H9 (cell line): ENCODE measurements around the gene AFF2. TPM values are rescaled to one million over a fixed set of nuclear protein-coding genes. Genes with fewer than 3 reads are reported as not detected.

ENCODE experiments used
- DNase-seq: peaks from one replicate; pipeline ENCODE4 v3.0.0-alpha.2; 2017
- H2AFZ ChIP-seq: one replicate; pipeline ENCODE4 v1.6.1; 2013; ENCODE audit warnings: mild to moderate bottlenecking, low read length, control low read depth, moderate library complexity
- H2AK5ac ChIP-seq: 2 replicates; pipeline ENCODE4 v1.6.1; 2013; ENCODE audit warnings: low read length, control low read depth, mixed read lengths; ENCODE audit not compliant: insufficient read length
- H2BK120ac ChIP-seq: one replicate; pipeline ENCODE4 v1.6.1; 2013; ENCODE audit warnings: low read depth, mild to moderate bottlenecking, low read length, control low read depth, inconsistent platforms; ENCODE audit not compliant: poor library complexity, severe bottlenecking
- H2BK12ac ChIP-seq: 2 replicates; pipeline ENCODE4 v1.6.1; 2013; ENCODE audit warnings: low read length, control low read depth, mixed read lengths, low read depth; ENCODE audit not compliant: insufficient read length
- H2BK15ac ChIP-seq: 2 replicates; pipeline ENCODE4 v1.6.1; 2013; ENCODE audit warnings: low read depth, low read length, control low read depth
- H2BK20ac ChIP-seq: one replicate; pipeline ENCODE4 v1.6.1; 2013; ENCODE audit warnings: low read depth, mild to moderate bottlenecking, low read length, control low read depth, inconsistent platforms; ENCODE audit not compliant: poor library complexity, severe bottlenecking
- H2BK5ac ChIP-seq: 2 replicates; pipeline ENCODE4 v1.6.1; 2013; ENCODE audit warnings: low read length, control low read depth, mixed read lengths; ENCODE audit not compliant: insufficient read length
- H3K14ac ChIP-seq: 2 replicates; pipeline ENCODE4 v1.6.1; 2013; ENCODE audit warnings: low read length, control low read depth; ENCODE audit not compliant: insufficient read depth
- H3K18ac ChIP-seq: 2 replicates; pipeline ENCODE4 v1.6.1; 2013; ENCODE audit warnings: low read depth, mild to moderate bottlenecking, mixed read lengths, low read length, control low read depth; ENCODE audit not compliant: insufficient read length
- H3K23ac ChIP-seq: 2 replicates; pipeline ENCODE4 v1.6.1; 2013; ENCODE audit warnings: low read length, control low read depth, mixed read lengths, low read depth; ENCODE audit not compliant: insufficient read length
- H3K23me2 ChIP-seq: 2 replicates; pipeline ENCODE4 v1.6.1; 2013; ENCODE audit warnings: low read depth, mild to moderate bottlenecking, mixed read lengths, low read length, control low read depth; ENCODE audit not compliant: insufficient read length, poor library complexity, severe bottlenecking
- H3K27ac ChIP-seq: 2 replicates; pipeline ENCODE4 v1.5.1; 2013; ENCODE audit warnings: low read length, control low read depth, mixed read lengths, low read depth; ENCODE audit not compliant: insufficient read length
- H3K27me3 ChIP-seq: 2 replicates; pipeline ENCODE4 v1.6.1; 2013; ENCODE audit warnings: low read length, control low read depth, inconsistent platforms; ENCODE audit not compliant: insufficient read depth
- H3K4ac ChIP-seq: 2 replicates; pipeline ENCODE4 v1.6.1; 2013; ENCODE audit warnings: low read depth, mild to moderate bottlenecking, control low read depth, inconsistent platforms, low read length, moderate library complexity
- H3K4me1 ChIP-seq: 2 replicates; pipeline ENCODE4 v1.6.1; 2013; ENCODE audit warnings: low read length, control low read depth, inconsistent platforms; ENCODE audit not compliant: insufficient read depth
- H3K4me2 ChIP-seq: 2 replicates; pipeline ENCODE4 v1.6.1; 2013; ENCODE audit warnings: low read length, control low read depth, mixed read lengths; ENCODE audit not compliant: insufficient read length, insufficient read depth
- H3K56ac ChIP-seq: 2 replicates; pipeline ENCODE4 v1.6.1; 2013; ENCODE audit warnings: low read depth, mild to moderate bottlenecking, mixed read lengths, low read length, control low read depth; ENCODE audit not compliant: insufficient read length
- H3K79me1 ChIP-seq: 2 replicates; pipeline ENCODE4 v1.6.1; 2013; ENCODE audit warnings: low read depth, mild to moderate bottlenecking, moderate library complexity, low read length, control low read depth, inconsistent platforms; ENCODE audit not compliant: insufficient read depth, poor library complexity, severe bottlenecking
- H3K79me2 ChIP-seq: 2 replicates; pipeline ENCODE4 v1.6.1; 2013; ENCODE audit warnings: low read length, control low read depth, inconsistent platforms; ENCODE audit not compliant: insufficient read depth
- H3K9ac ChIP-seq: 2 replicates; pipeline ENCODE4 v1.6.1; 2013; ENCODE audit warnings: low read length, control low read depth, mixed read lengths; ENCODE audit not compliant: insufficient read length; ENCODE audit errors: extremely low read depth
- H3K9me3 ChIP-seq: one replicate; pipeline ENCODE4 v1.6.1; 2013; ENCODE audit warnings: low read depth, low read length, inconsistent platforms; ENCODE audit not compliant: control insufficient read depth
- H3T11ph ChIP-seq: one replicate; pipeline ENCODE4 v1.6.1; 2013; ENCODE audit warnings: mild to moderate bottlenecking, low read length, control low read depth, inconsistent platforms
- H4K20me1 ChIP-seq: one replicate; pipeline ENCODE4 v1.6.1; 2013; ENCODE audit not compliant: control insufficient read depth, insufficient read length, insufficient read depth
- H4K5ac ChIP-seq: 2 replicates; pipeline ENCODE4 v1.6.1; 2013; ENCODE audit warnings: low read depth, mild to moderate bottlenecking, mixed read lengths, low read length, control low read depth; ENCODE audit not compliant: insufficient read length
- H4K8ac ChIP-seq: replicated peaks from 2 replicates; pipeline ENCODE4 v1.6.1; 2013; ENCODE audit warnings: low read length, control low read depth, mixed read lengths, low read depth; ENCODE audit not compliant: insufficient read length
- H4K91ac ChIP-seq: 2 replicates; pipeline ENCODE4 v1.6.1; 2013; ENCODE audit warnings: low read depth, mild to moderate bottlenecking, moderate library complexity, mixed read lengths, low read length, control low read depth; ENCODE audit not compliant: insufficient read length
- H3K27ac Mint-ChIP-seq, 3 experiments: 2 replicates in 2 of 3; 3 replicates in 1 of 3; pipeline ENCODE4 v1.8.0; 2020 to 2021; ENCODE audit warnings: mixed read lengths in 3 of 3, mild to moderate bottlenecking in 1 of 3, moderate library complexity in 1 of 3
- H3K27me3 Mint-ChIP-seq: 2 replicates; pipeline ENCODE4 v1.8.0; 2021; ENCODE audit warnings: low read depth, mild to moderate bottlenecking, moderate library complexity, mixed read lengths
- H3K36me3 Mint-ChIP-seq, 3 experiments: 2 replicates in 2 of 3; 3 replicates in 1 of 3; pipeline ENCODE4 v1.8.0; 2020 to 2021; ENCODE audit warnings: low read depth in 3 of 3, mixed read lengths in 3 of 3; ENCODE audit not compliant: insufficient read depth in 1 of 3
- H3K4me1 Mint-ChIP-seq, 2 experiments: 2 replicates each; pipeline ENCODE4 v1.8.0; 2020; ENCODE audit warnings: mixed read lengths in 2 of 2
- H3K4me3 Mint-ChIP-seq, 2 experiments: 2 replicates in 1 of 2; 3 replicates in 1 of 2; pipeline ENCODE4 v1.8.0; 2020 to 2021; ENCODE audit warnings: mild to moderate bottlenecking in 2 of 2, mixed read lengths in 2 of 2, moderate library complexity in 1 of 2
- H3K9me3 Mint-ChIP-seq, 2 experiments: 2 replicates in 1 of 2; 3 replicates in 1 of 2; pipeline ENCODE4 v1.8.0; 2020; ENCODE audit warnings: mild to moderate bottlenecking in 2 of 2, mixed read lengths in 2 of 2, moderate library complexity in 1 of 2
- WGBS: extraction: QIAGEN DNeasy Blood & Tissue Kit; methylation state at CpG from one replicate; pipeline ENCODE4 v1.1.7; 2013; ENCODE audit warnings: missing lambda C conversion rate, low lambda C conversion rate, mixed read lengths; ENCODE audit not compliant: insufficient read length; ENCODE audit errors: extremely low coverage; 5-methylcytosine and 5-hydroxymethylcytosine counted together
- total RNA-seq: library from RNA; stranded (reverse); gene quantifications from 2 replicates; pipeline ENCODE4 v1.2.1, GENCODE V29; 2021
- TF ChIP-seq, protein P1 (sequence below): fragments of 200-600 bp; sonication (generic); conservative IDR thresholded peaks from 3 replicates; pipeline ENCODE4 v1.8.0; 2021; ENCODE audit warnings: antibody characterized with exemption, mild to moderate bottlenecking

AFF2 gene
- total RNA-seq, 1 experiment from 2014 or later: 14.6 TPM

DNA sequence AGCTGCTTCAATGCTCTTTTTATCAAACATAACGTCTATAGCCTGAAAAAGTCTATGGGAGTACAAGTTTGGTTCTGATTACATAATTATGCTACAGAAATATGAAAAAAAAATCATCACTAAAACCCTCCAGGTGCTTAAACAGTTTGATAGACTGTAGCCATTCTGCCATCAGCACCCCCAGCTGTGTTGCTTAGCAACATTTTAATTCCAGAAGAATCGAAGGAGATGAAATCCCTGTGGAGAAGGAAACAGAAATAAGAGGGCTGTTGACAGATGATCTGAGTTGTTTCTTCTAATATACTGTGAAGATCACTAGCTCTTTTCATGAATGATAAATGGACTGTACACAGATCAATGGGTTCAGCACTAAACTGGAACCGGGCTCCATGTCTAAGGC lies 402.8 kb downstream of the AFF2 start:
- no peaks in the 10 kb centered on the region for H4K20me1 ChIP-seq
- H3K14ac ChIP-seq: no peak overlapping the region
- no peak overlapping the region for H3K18ac ChIP-seq
- H2AK5ac ChIP-seq: no peak overlapping the region
- H2BK20ac ChIP-seq: no peak overlapping the region
- H3K27me3 Mint-ChIP-seq: no peaks in the 10 kb centered on the region; the same call in 1 of the 2 replicates
- no peak for DNase-seq
- H3K4me2 ChIP-seq: no peak overlapping the region
- H4K91ac ChIP-seq: no peak overlapping the region
- no peak overlapping the region for H3K56ac ChIP-seq
- peaks cover 11 to 18% (median 16%) of the 10 kb centered on the region in 3 experiments for H3K36me3 Mint-ChIP-seq
- H3K27ac ChIP-seq: no peak overlapping the region
- H2BK12ac ChIP-seq: no peak overlapping the region
- H3K4me3 Mint-ChIP-seq: no peak overlapping the region
- no peaks in the 10 kb centered on the region for H3K23me2 ChIP-seq
- H3K4ac ChIP-seq: no peak overlapping the region
- H3K4me1 Mint-ChIP-seq: peaks cover 8 to 9% of the 10 kb centered on the region in 2 experiments
- no peaks in the 10 kb centered on the region for H3K79me2 ChIP-seq
- WGBS: no CpG with 5 or more reads among the region's 3 CpGs
- H3K27ac Mint-ChIP-seq: no peak overlapping the region
- no peak overlapping the region for H2BK5ac ChIP-seq
- peaks cover 29% of the 10 kb centered on the region for H3K9me3 ChIP-seq
- H3K23ac ChIP-seq: no peak overlapping the region
- no peak overlapping the region for H2BK120ac ChIP-seq
- H2BK15ac ChIP-seq: no peak overlapping the region
- H2AFZ ChIP-seq: no peak overlapping the region
- no peak overlapping the region for H3K9ac ChIP-seq
- H3K9me3 Mint-ChIP-seq: peaks cover 70 to 76% of the 10 kb centered on the region in 2 experiments
- no peak overlapping the region for H4K5ac ChIP-seq
- H3T11ph ChIP-seq: no peak overlapping the region
- no peaks in the 10 kb centered on the region for H3K4me1 ChIP-seq
- H3K27me3 ChIP-seq: no peaks in the 10 kb centered on the region
- no peaks in the 10 kb centered on the region for H3K79me1 ChIP-seq
- H4K8ac ChIP-seq: no peak overlapping the region
- TF ChIP-seq, protein P1, sequence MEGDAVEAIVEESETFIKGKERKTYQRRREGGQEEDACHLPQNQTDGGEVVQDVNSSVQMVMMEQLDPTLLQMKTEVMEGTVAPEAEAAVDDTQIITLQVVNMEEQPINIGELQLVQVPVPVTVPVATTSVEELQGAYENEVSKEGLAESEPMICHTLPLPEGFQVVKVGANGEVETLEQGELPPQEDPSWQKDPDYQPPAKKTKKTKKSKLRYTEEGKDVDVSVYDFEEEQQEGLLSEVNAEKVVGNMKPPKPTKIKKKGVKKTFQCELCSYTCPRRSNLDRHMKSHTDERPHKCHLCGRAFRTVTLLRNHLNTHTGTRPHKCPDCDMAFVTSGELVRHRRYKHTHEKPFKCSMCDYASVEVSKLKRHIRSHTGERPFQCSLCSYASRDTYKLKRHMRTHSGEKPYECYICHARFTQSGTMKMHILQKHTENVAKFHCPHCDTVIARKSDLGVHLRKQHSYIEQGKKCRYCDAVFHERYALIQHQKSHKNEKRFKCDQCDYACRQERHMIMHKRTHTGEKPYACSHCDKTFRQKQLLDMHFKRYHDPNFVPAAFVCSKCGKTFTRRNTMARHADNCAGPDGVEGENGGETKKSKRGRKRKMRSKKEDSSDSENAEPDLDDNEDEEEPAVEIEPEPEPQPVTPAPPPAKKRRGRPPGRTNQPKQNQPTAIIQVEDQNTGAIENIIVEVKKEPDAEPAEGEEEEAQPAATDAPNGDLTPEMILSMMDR: no peak
